SK-N-SH (cell line): Measurements from ENCODE around the gene LEPROT. TPM values are rescaled to one million over a fixed set of nuclear protein-coding genes. Genes with fewer than 3 reads are reported as not detected.

ENCODE experiments used
- CTCF ChIA-PET: fragments of 300-600, 350-600 bp; formaldehyde crosslinking; extraction: SDS; loops from one replicate; lab custom pipeline; 2021; lab: Yijun Ruan, JAX
- POLR2A ChIA-PET: fragments of 350-600 bp; sonication (Branson Sonifier 250); formaldehyde crosslinking; extraction: SDS; loops from one replicate; lab custom pipeline; 2020; ENCODE audit warnings: antibody characterized with exemption, inconsistent platforms; lab: Yijun Ruan, JAX
- DNase-seq: peaks from one replicate; pipeline ENCODE4 v3.0.0; 2012
- H2AFZ ChIP-seq: fragments of 200-600 bp; sonication (generic); 2 replicates; pipeline ENCODE4 v1.8.1; 2016; ENCODE audit warnings: antibody characterized with exemption, mild to moderate bottlenecking, low read depth
- H3F3A ChIP-seq: fragments of 200-600 bp; sonication (generic); replicated peaks from 2 replicates; pipeline ENCODE3; 2016; ENCODE audit warnings: antibody characterized with exemption, mild to moderate bottlenecking; ENCODE audit not compliant: insufficient read depth
- H3K27ac ChIP-seq, 2 experiments: fragments of 200-500 bp in 1 of 2; fragments of 200-600 bp in 1 of 2; sonication (Bioruptor generic) in 1 of 2; sonication (generic), shearing (Covaris generic) in 1 of 2; 2 replicates each; pipeline versions ENCODE4 v1.5.1 to v1.6.1; 2014 to 2016; ENCODE audit warnings: low read depth in 2 of 2, inconsistent platforms in 1 of 2, low read length in 1 of 2, mild to moderate bottlenecking in 1 of 2, mixed read lengths in 1 of 2
- H3K27me3 ChIP-seq: fragments of 200-600 bp; sonication (generic), shearing (Covaris generic); 2 replicates; pipeline ENCODE4 v1.6.1; 2016; ENCODE audit warnings: mixed run types; ENCODE audit not compliant: insufficient read depth
- H3K36me3 ChIP-seq, 2 experiments: fragments of 200-500 bp in 1 of 2; fragments of 200-600 bp in 1 of 2; sonication (Bioruptor generic) in 1 of 2; sonication (generic) in 1 of 2; replicated peaks in 1 of 2; 2 replicates each; pipeline versions ENCODE3 to v1.5.1; 2014 to 2016; ENCODE audit warnings: low read length in 1 of 2, mild to moderate bottlenecking in 1 of 2; ENCODE audit not compliant: insufficient read depth in 2 of 2, control insufficient read depth in 1 of 2
- H3K4me1 ChIP-seq, 2 experiments: fragments of 200-500 bp in 1 of 2; fragments of 200-600 bp in 1 of 2; sonication (Bioruptor generic) in 1 of 2; sonication (generic), shearing (Covaris generic) in 1 of 2; 2 replicates each; pipeline versions ENCODE4 v1.5.1 to v1.6.1; 2014 to 2016; ENCODE audit warnings: low read depth in 1 of 2, low read length in 1 of 2, mixed run types in 1 of 2; ENCODE audit not compliant: insufficient read depth in 2 of 2, control insufficient read depth in 1 of 2
- H3K4me2 ChIP-seq: fragments of 200-600 bp; sonication (generic), shearing (Covaris generic); 2 replicates; pipeline ENCODE4 v1.6.1; 2017; ENCODE audit warnings: mixed run types
- H3K4me3 ChIP-seq, 2 experiments: fragments of 200-500 bp in 1 of 2; fragments of 200-600 bp in 1 of 2; sonication (Bioruptor generic) in 1 of 2; sonication (generic), shearing (Covaris generic) in 1 of 2; 2 replicates each; pipeline versions ENCODE4 v1.5.1 to v1.8.1; 2014 to 2016; ENCODE audit warnings: low read depth in 2 of 2, inconsistent platforms in 1 of 2, low read length in 1 of 2, mild to moderate bottlenecking in 1 of 2, mixed read lengths in 1 of 2, moderate library complexity in 1 of 2
- H3K79me2 ChIP-seq: fragments of 200-600 bp; sonication (generic); 2 replicates; pipeline ENCODE4 v1.8.1; 2017; ENCODE audit warnings: mild to moderate bottlenecking; ENCODE audit not compliant: insufficient read depth
- H3K9ac ChIP-seq: fragments of 200-600 bp; sonication (generic); 2 replicates; pipeline ENCODE4 v1.6.1; 2017; ENCODE audit warnings: mixed run types
- H3K9me2 ChIP-seq: fragments of 200-600 bp; sonication (generic); 2 replicates; pipeline ENCODE4 v1.6.1; 2017; ENCODE audit warnings: mixed run types
- H3K9me3 ChIP-seq: fragments of 200-600 bp; sonication (generic); 2 replicates; pipeline ENCODE4 v1.6.1; 2017; ENCODE audit warnings: mixed run types, mild to moderate bottlenecking, moderate library complexity
- H4K20me1 ChIP-seq: fragments of 200-600 bp; sonication (generic); 2 replicates; pipeline ENCODE4 v1.6.1; 2017; ENCODE audit warnings: mild to moderate bottlenecking, mixed run types; ENCODE audit not compliant: insufficient read depth
- CTCF ChIP-seq: fragments of 200-600 bp; sonication (generic); IDR thresholded peaks from 2 replicates; pipeline ENCODE4 v1.6.1; 2017; ENCODE audit warnings: antibody characterized with exemption, mild to moderate bottlenecking, moderate library complexity
- EP300 ChIP-seq, 2 experiments: IDR thresholded peaks; 2 replicates each; pipeline versions ENCODE4 v1.4.0 to v1.6.1; 2012; ENCODE audit warnings: borderline replicate concordance in 1 of 2, low read depth in 1 of 2, low read length in 1 of 2
- FOSL2 ChIP-seq: IDR thresholded peaks from 2 replicates; pipeline ENCODE4 v1.4.0; 2012; ENCODE audit warnings: low read depth, mild to moderate bottlenecking, moderate library complexity, borderline replicate concordance
- FOXJ3 ChIP-seq: sonication (generic); formaldehyde crosslinking; IDR thresholded peaks from 2 replicates; pipeline ENCODE4 v1.5.1; 2020; ENCODE audit warnings: mild to moderate bottlenecking, missing genetic modification reagents
- IRF3 ChIP-seq: fragments of 150-350 bp; IDR thresholded peaks from 2 replicates; pipeline ENCODE4 v1.6.1; 2016; ENCODE audit warnings: mild to moderate bottlenecking, low read depth, low read length
- JUND ChIP-seq: IDR thresholded peaks from 2 replicates; pipeline ENCODE4 v1.4.0; 2012
- MAX ChIP-seq: IDR thresholded peaks from 2 replicates; pipeline ENCODE4 v1.4.0; 2012; ENCODE audit warnings: low read depth
- MEF2A ChIP-seq: IDR thresholded peaks from 2 replicates; pipeline ENCODE4 v1.4.0; 2012; ENCODE audit warnings: low read depth, borderline replicate concordance
- NFIC ChIP-seq: IDR thresholded peaks from 2 replicates; pipeline ENCODE4 v1.4.0; 2012; ENCODE audit warnings: borderline replicate concordance
- PBX3 ChIP-seq: IDR thresholded peaks from 2 replicates; pipeline ENCODE4; 2012
- POLR2AphosphoS5 ChIP-seq: IDR thresholded peaks from 2 replicates; pipeline ENCODE4 v1.6.1; 2012; ENCODE audit warnings: low read depth, low read length
- RCOR1 ChIP-seq: fragments of 150-350 bp; IDR thresholded peaks from 2 replicates; pipeline ENCODE4 v1.6.1; 2017; ENCODE audit warnings: antibody characterized with exemption, low read length
- REST ChIP-seq: IDR thresholded peaks from 2 replicates; pipeline ENCODE4 v1.6.1; 2012; ENCODE audit warnings: mild to moderate bottlenecking, low read depth, low read length, moderate library complexity
- RFX5 ChIP-seq: IDR thresholded peaks from 2 replicates; pipeline ENCODE4 v1.6.1; 2012; ENCODE audit warnings: mild to moderate bottlenecking, improper control_type of control experiment, low read length
- RXRA ChIP-seq: IDR thresholded peaks from 2 replicates; pipeline ENCODE4 v1.4.0; 2012; ENCODE audit warnings: low read depth, mild to moderate bottlenecking, borderline replicate concordance
- SIN3A ChIP-seq: IDR thresholded peaks from 2 replicates; pipeline ENCODE4 v1.6.1; 2012; ENCODE audit warnings: low read depth, mild to moderate bottlenecking, low read length, moderate library complexity, borderline replicate concordance
- SMC3 ChIP-seq: IDR thresholded peaks from 2 replicates; pipeline ENCODE4 v1.6.1; 2012; ENCODE audit warnings: low read depth, low read length, improper control_type of control experiment
- TAF1 ChIP-seq: IDR thresholded peaks from 2 replicates; pipeline ENCODE4 v1.6.1; 2012; ENCODE audit warnings: low read depth, mild to moderate bottlenecking, low read length, moderate library complexity, borderline replicate concordance
- TCF12 ChIP-seq: IDR thresholded peaks from 2 replicates; pipeline ENCODE4 v1.4.0; 2012
- USF2 ChIP-seq: fragments of 150-350 bp; IDR thresholded peaks from 2 replicates; pipeline ENCODE4 v1.6.1; 2017; ENCODE audit warnings: antibody characterized with exemption, low read length, low read depth, borderline replicate concordance
- YY1 ChIP-seq: IDR thresholded peaks from 2 replicates; pipeline ENCODE4 v1.4.0; 2012; ENCODE audit warnings: low read depth, mild to moderate bottlenecking
- WGBS: methylation state at CpG from one replicate; pipeline ENCODE4 v1.1.6; 2017; ENCODE audit warnings: low lambda C conversion rate; 5-methylcytosine and 5-hydroxymethylcytosine counted together
- polyA plus RNA-seq, 3 experiments: library from polyadenylated mRNA; depleted of rRNA; stranded (reverse); fragments of >200 nt; gene quantifications; 2 replicates each; pipeline ENCODE4 v1.2.3, GENCODE V29; 2012

Gene LEPROT
- polyA plus RNA-seq, 1 of the 3 experiments (the other 2 are of a cell fraction), result 38.9 TPM

GRCh38 chr1:65429806-65430205, 9.3 kb downstream of the LEPROT start:
- peaks cover 16% of the 10 kb centered on the region; the same call in 1 of the 2 replicates for H4K20me1 ChIP-seq
- H3K9ac ChIP-seq, result peak overlapping the region; percentile 44
- peaks cover 0 to 23% of the 10 kb centered on the region in 2 experiments; a peak in 3 of 4 replicates for H3K4me1 ChIP-seq
- TF ChIP-seq RFX5, result no peak
- no peak for TF ChIP-seq YY1
- TF ChIP-seq MEF2A, result peak; percentile 38; the same call in 1 of the 2 replicates
- TF ChIP-seq RXRA, result 0 out of 2 replicates have a peak, but pooled peaks have one; percentile 22
- TF ChIP-seq FOSL2, result peak; percentile 84
- TF ChIP-seq CTCF, result no peak
- no peak for TF ChIP-seq MAX
- TF ChIP-seq NFIC, result peak; percentile 59
- no peak for TF ChIP-seq SMC3
- 0 out of 2 replicates have a peak, but pooled peaks have one; percentile 23 for TF ChIP-seq REST
- peak; percentile 34; the same call in 1 of the 2 replicates for TF ChIP-seq PBX3
- TF ChIP-seq EP300 (IDR thresholded peaks at IDR 0.05; ENCODE audit: borderline replicate concordance in 1 of 2, low read depth in 1 of 2, low read length in 1 of 2), result peak in 1 of 2 experiments; percentile 47; a peak in 1 of 4 replicates
- no peak for TF ChIP-seq USF2
- peak; percentile 83 for TF ChIP-seq JUND
- TF ChIP-seq POLR2AphosphoS5, result peak; percentile 35; the same call in 1 of the 2 replicates
- no peak for TF ChIP-seq FOXJ3 (CRISPR knock-in tag)
- TF ChIP-seq SIN3A, result no peak
- TF ChIP-seq IRF3, result no peak
- no peak for TF ChIP-seq RCOR1
- TF ChIP-seq TAF1, result no peak
- TF ChIP-seq TCF12, result peak; percentile 66
- H3K79me2 ChIP-seq, result peaks cover 31% of the 10 kb centered on the region
- DNase-seq, result no peak
- peak overlapping the region; percentile 32 for H3K4me2 ChIP-seq
- H2AFZ ChIP-seq, result no peak overlapping the region
- H3K36me3 ChIP-seq, result peaks cover 59 to 73% of the 10 kb centered on the region in 2 experiments
- 46% methylated on average over 7 of the region's 7 CpGs for whole genome bisulfite sequencing
- H3K9me3 ChIP-seq, result no peaks in the 10 kb centered on the region
- ChIA-PET POLR2A (no interaction called here), CTCF (interaction anchor here (1.0 to 13.6 kb wide), 8 partner anchors 10 to 366 kb away, joined by 3 to 175 read pairs (median 7); no protein-coding TSS in a partner anchor)
- H3K4me3 ChIP-seq, result 0 out of 4 replicates have a peak overlapping the region, but pooled peaks of 1 of the 2 experiments have one; percentile 5
- no peaks in the 10 kb centered on the region for H3K9me2 ChIP-seq
- peaks cover 9% of the 10 kb centered on the region for H3F3A ChIP-seq
- peak overlapping the region; percentile 58 to 77; a peak in 3 of 4 replicates for H3K27ac ChIP-seq
- H3K27me3 ChIP-seq, result no peaks in the 10 kb centered on the region
